Fibroblast of lung (primary cell): ENCODE data around the gene RAB1B. TPM values are rescaled to one million over a fixed set of nuclear protein-coding genes. Genes with fewer than 3 reads are reported as not detected.

Source experiments
- DNase-seq, 2 donors: peaks; one replicate each; pipeline versions ENCODE4 v3.0.0 to v3.0.0-alpha.2; 2010; ENCODE audit warnings: low read depth in 2 of 2
- H2AFZ ChIP-seq: 2 replicates; pipeline ENCODE4 v1.5.1; 2012; ENCODE audit warnings: low read length, control low read depth, inconsistent platforms
- H3K27ac ChIP-seq: 2 replicates; pipeline ENCODE4 v1.5.1; 2011; ENCODE audit warnings: low read length, control low read depth; ENCODE audit not compliant: insufficient read depth
- H3K27me3 ChIP-seq: 2 replicates; pipeline ENCODE4 v1.5.1; 2011; ENCODE audit warnings: mild to moderate bottlenecking, low read length; ENCODE audit not compliant: control insufficient read depth, insufficient read depth
- H3K36me3 ChIP-seq: 2 replicates; pipeline ENCODE4 v1.5.1; 2011; ENCODE audit warnings: low read length; ENCODE audit not compliant: control insufficient read depth, insufficient read depth
- H3K4me1 ChIP-seq: 2 replicates; pipeline ENCODE4 v1.5.1; 2011; ENCODE audit warnings: low read length; ENCODE audit not compliant: control insufficient read depth, insufficient read depth; ENCODE audit errors: extremely low read depth
- H3K4me2 ChIP-seq: 2 replicates; pipeline ENCODE4 v1.5.1; 2011; ENCODE audit warnings: low read length, control low read depth; ENCODE audit not compliant: insufficient read depth; ENCODE audit errors: extremely low read depth
- H3K4me3 ChIP-seq, 4 experiments: fragments of 200-600 bp in 1 of 4; sonication (generic) in 1 of 4; replicated peaks in 1 of 4; 2 replicates each; pipeline ENCODE4 v1.5.1; 2011 to 2016; ENCODE audit warnings: low read length in 4 of 4, low read depth in 3 of 4, mild to moderate bottlenecking in 3 of 4, control low read depth in 2 of 4, inconsistent platforms in 1 of 4, mixed read lengths in 1 of 4; ENCODE audit not compliant: insufficient read depth in 1 of 4; ENCODE audit errors: control extremely low read depth in 1 of 4
- H3K79me2 ChIP-seq: 2 replicates; pipeline ENCODE4 v1.5.1; 2012; ENCODE audit warnings: mild to moderate bottlenecking, low read length, inconsistent platforms; ENCODE audit not compliant: control insufficient read depth, insufficient read depth
- H3K9ac ChIP-seq: 2 replicates; pipeline ENCODE4 v1.5.1; 2011; ENCODE audit warnings: mild to moderate bottlenecking, low read length, control low read depth; ENCODE audit not compliant: insufficient read depth
- H3K9me3 ChIP-seq: 2 replicates; pipeline ENCODE4 v1.5.1; 2012; ENCODE audit warnings: low read depth, low read length; ENCODE audit not compliant: control insufficient read depth, insufficient read depth
- H4K20me1 ChIP-seq: 2 replicates; pipeline ENCODE4 v1.5.1; 2011; ENCODE audit warnings: low read length; ENCODE audit not compliant: control insufficient read depth, insufficient read depth; ENCODE audit errors: extremely low read depth
- EZH2 ChIP-seq: IDR thresholded peaks from 2 replicates; pipeline ENCODE4 v1.5.1; 2012; ENCODE audit warnings: low read length, control low read depth, mild to moderate bottlenecking; ENCODE audit errors: missing control alignments
- polyA plus RNA-seq, 2 donors: library from polyadenylated mRNA; depleted of rRNA in 1 of 2; stranded (reverse) in 1 of 2; unstranded in 1 of 2; fragments of >200 nt; gene quantifications; 2 replicates each; pipeline ENCODE4 v1.2.1, GENCODE V29; 2011 to 2012; ENCODE audit warnings: missing spikeins in 1 of 2
- total RNA-seq: library from RNA; depleted of rRNA; stranded (reverse); fragments of >200 nt; gene quantifications from 2 replicates; pipeline ENCODE4 v1.2.1, GENCODE V29; 2014
- TF ChIP-seq, protein P1 (sequence below), 2 donors: IDR thresholded peaks in 1 of 2; conservative IDR thresholded peaks in 1 of 2; 1 replicate in 1 of 2; 2 replicates in 1 of 2; pipeline ENCODE4 v1.5.1; 2011 to 2012; ENCODE audit warnings: low read length in 2 of 2, control low read depth in 1 of 2, inconsistent platforms in 1 of 2, low read depth in 1 of 2, mild to moderate bottlenecking in 1 of 2

RAB1B gene
- total and polyA plus RNA-seq, 2 donors (not counting 1 experiment from before 2014, with no cell fraction given) = 63.6 to 140 TPM

GRCh38 chr11:66239998-66240780 lies 28.2 kb upstream of the RAB1B start:
- Histone ChIP-seq H3K79me2 (no peaks in the 10 kb centered on the region), H3K4me1 (no peaks in the 10 kb centered on the region), H3K4me3 (no peak overlapping the region), H2AFZ (no peak overlapping the region), H3K9me3 (no peaks in the 10 kb centered on the region), H3K27ac (no peak overlapping the region), H3K27me3 (no peaks in the 10 kb centered on the region), H3K4me2 (no peak overlapping the region), H3K9ac (no peak overlapping the region), H4K20me1 (no peaks in the 10 kb centered on the region), H3K36me3 (peaks cover 7% of the 10 kb centered on the region)
- DNase-seq = no peak
- TF ChIP-seq, protein P1, sequence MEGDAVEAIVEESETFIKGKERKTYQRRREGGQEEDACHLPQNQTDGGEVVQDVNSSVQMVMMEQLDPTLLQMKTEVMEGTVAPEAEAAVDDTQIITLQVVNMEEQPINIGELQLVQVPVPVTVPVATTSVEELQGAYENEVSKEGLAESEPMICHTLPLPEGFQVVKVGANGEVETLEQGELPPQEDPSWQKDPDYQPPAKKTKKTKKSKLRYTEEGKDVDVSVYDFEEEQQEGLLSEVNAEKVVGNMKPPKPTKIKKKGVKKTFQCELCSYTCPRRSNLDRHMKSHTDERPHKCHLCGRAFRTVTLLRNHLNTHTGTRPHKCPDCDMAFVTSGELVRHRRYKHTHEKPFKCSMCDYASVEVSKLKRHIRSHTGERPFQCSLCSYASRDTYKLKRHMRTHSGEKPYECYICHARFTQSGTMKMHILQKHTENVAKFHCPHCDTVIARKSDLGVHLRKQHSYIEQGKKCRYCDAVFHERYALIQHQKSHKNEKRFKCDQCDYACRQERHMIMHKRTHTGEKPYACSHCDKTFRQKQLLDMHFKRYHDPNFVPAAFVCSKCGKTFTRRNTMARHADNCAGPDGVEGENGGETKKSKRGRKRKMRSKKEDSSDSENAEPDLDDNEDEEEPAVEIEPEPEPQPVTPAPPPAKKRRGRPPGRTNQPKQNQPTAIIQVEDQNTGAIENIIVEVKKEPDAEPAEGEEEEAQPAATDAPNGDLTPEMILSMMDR (conservative IDR thresholded peaks at IDR 0.05 in 1 of 2, IDR thresholded peaks at IDR 0.05 in 1 of 2; ENCODE audit: low read depth in 1 of 2, low read length in 2 of 2) = no peak
- no peak for TF ChIP-seq EZH2

DNA sequence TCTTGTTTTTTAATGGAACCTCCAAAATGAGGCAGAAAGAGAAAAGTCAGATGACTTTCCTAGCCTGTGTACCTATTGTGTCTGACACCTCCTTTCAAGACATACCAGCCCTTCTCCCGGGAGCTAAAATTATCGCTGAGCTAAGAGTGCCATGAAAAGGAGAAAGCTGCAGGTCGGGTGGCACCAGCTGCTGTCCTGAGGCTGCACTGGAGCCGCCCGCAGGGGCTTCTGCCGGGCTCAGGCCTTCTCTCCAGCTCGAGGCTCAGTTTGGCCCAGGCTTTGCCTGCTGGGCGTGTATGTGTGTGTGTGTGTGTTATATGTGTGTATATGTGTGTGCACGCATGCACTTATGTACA lies 27.7 kb upstream of the RAB1B start:
- H3K79me2 ChIP-seq = no peaks in the 10 kb centered on the region
- no peak overlapping the region for H3K27ac ChIP-seq
- H3K4me1 ChIP-seq = no peaks in the 10 kb centered on the region
- H3K4me3 ChIP-seq = no peak overlapping the region
- H3K9ac ChIP-seq = no peak overlapping the region
- no peak for DNase-seq
- TF ChIP-seq EZH2 = no peak
- TF ChIP-seq, protein P1 (conservative IDR thresholded peaks at IDR 0.05 in 1 of 2, IDR thresholded peaks at IDR 0.05 in 1 of 2; ENCODE audit: low read depth in 1 of 2, low read length in 2 of 2) = no peak
- no peaks in the 10 kb centered on the region for H3K9me3 ChIP-seq
- H3K36me3 ChIP-seq = peaks cover 7% of the 10 kb centered on the region
- H3K4me2 ChIP-seq = no peak overlapping the region
- no peak overlapping the region for H2AFZ ChIP-seq
- H3K27me3 ChIP-seq = no peaks in the 10 kb centered on the region
- no peaks in the 10 kb centered on the region for H4K20me1 ChIP-seq

- no peak overlapping the region for H3K4me3 ChIP-seq
- H3K4me1 ChIP-seq = no peaks in the 10 kb centered on the region
- no peak for DNase-seq
- H3K4me2 ChIP-seq = no peak overlapping the region
- no peak for TF ChIP-seq EZH2
- TF ChIP-seq, protein P1 (conservative IDR thresholded peaks at IDR 0.05 in 1 of 2, IDR thresholded peaks at IDR 0.05 in 1 of 2; ENCODE audit: low read depth in 1 of 2, low read length in 2 of 2) = no peak
- H2AFZ ChIP-seq = no peak overlapping the region
- no peaks in the 10 kb centered on the region for H3K79me2 ChIP-seq
- no peaks in the 10 kb centered on the region for H3K27me3 ChIP-seq
- no peaks in the 10 kb centered on the region for H4K20me1 ChIP-seq
- no peak overlapping the region for H3K27ac ChIP-seq
- H3K9ac ChIP-seq = no peak overlapping the region
- peaks cover 7% of the 10 kb centered on the region for H3K36me3 ChIP-seq
- H3K9me3 ChIP-seq = no peaks in the 10 kb centered on the region
Observed at GRCh38 chr11:66242095-66242765, 26.2 kb upstream of the RAB1B start.
